Keratinocyte (primary cell): ENCODE results near the gene BCL11B.

Experiments
- CTCF ChIP-seq, 3 experiments: IDR thresholded peaks in 1 of 3; conservative IDR thresholded peaks in 1 of 3; optimal IDR thresholded peaks in 1 of 3; 2 replicates in 2 of 3; 3 replicates in 1 of 3; pipeline versions ENCODE3 to v1.5.1; 2011; ENCODE audit warnings: low read length in 3 of 3, mild to moderate bottlenecking in 3 of 3, moderate library complexity in 2 of 3, control low read depth in 1 of 3, inconsistent platforms in 1 of 3; ENCODE audit not compliant: insufficient read depth in 2 of 3; ENCODE audit errors: extremely low read depth in 1 of 3
- EZH2 ChIP-seq: IDR thresholded peaks from one replicate; pipeline ENCODE4 v1.6.1; 2012; ENCODE audit warnings: inconsistent platforms, mild to moderate bottlenecking, low read length, moderate library complexity

GRCh38 chr14:99263564-99264330 is 8.2 kb downstream of the BCL11B start:
- no peak for TF ChIP-seq CTCF (optimal IDR thresholded peaks at IDR 0.05 in 1 of 3, IDR thresholded peaks at IDR 0.05 in 1 of 3, conservative IDR thresholded peaks at IDR 0.05 in 1 of 3; ENCODE audit: extremely low read depth in 1 of 3, insufficient read depth in 2 of 3, low read length in 3 of 3)
- no peak for TF ChIP-seq EZH2
